ENCODE measurements around the gene MCM5. TPM values are rescaled to one million over a fixed set of nuclear protein-coding genes. Genes with fewer than 3 reads are reported as not detected.
A peak's percentile ranks its signal among the peaks of the same experiment; 100 is the strongest.

MCM5 gene
- total RNA-seq, 2 donors from 2014 or later = 169 to 339 TPM

DNA sequence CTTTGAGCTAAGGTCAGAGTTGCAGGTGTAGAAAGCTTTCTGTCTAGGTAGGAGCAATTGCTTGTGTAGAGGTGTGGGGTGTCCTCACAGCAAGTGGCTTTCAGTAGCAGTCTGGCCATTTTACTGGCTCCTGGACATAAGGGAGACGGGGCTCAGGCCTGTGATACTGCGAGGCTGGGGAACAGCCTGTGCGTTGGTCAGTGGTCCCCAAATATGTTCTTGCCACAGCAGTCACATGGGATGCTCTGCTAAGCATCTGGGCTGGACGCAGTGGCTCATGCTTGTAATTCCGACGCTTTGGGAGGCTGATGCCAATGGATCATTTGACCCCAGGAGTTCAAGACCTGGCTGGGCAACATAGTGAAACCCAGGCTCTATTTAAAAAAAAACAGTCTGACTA, 1.9 kb downstream of the MCM5 start:
- peaks cover 7% of the 10 kb centered on the region for H3K36me3 Mint-ChIP-seq
- H3K4me3 Mint-ChIP-seq = peak overlapping the region; percentile 97
- peaks cover 15 to 24% of the 10 kb centered on the region in 2 donors for H3K4me1 Mint-ChIP-seq (ENCODE audit: low read depth in 2 of 2)
- H3K9me3 Mint-ChIP-seq = no peaks in the 10 kb centered on the region
- no peak for ATAC-seq
- H3K27me3 Mint-ChIP-seq = no peaks in the 10 kb centered on the region
- H3K27ac Mint-ChIP-seq = peak overlapping the region in 1 of 2 donors; percentile 93
- no peak for DNase-seq (ENCODE audit: low spot score)

DNA sequence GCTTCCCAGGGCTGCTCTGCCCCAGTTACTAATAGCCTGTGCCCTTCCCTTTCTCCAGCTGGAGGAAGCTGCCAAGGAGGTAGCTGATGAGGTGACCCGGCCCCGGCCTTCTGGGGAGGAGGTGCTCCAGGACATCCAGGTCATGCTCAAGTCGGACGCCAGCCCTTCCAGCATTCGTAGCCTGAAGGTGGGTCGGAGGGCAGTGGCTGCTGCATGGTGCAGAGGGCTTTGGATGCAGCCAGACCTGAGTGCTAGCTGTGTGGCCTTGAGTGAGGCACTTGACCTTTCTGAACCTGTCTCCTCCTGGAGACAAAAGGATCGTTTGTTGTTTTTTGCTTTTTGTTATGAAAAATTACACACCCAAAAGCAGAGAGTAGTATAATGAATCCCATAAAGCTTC, 3.4 kb downstream of the MCM5 start:
- Mint-ChIP-seq H3K27ac (no peak overlapping the region), H3K4me1 (ENCODE audit: low read depth in 2 of 2) (peaks cover 24 to 31% of the 10 kb centered on the region in 2 donors), H3K27me3 (no peaks in the 10 kb centered on the region), H3K9me3 (no peaks in the 10 kb centered on the region), H3K4me3 (no peak overlapping the region), H3K36me3 (peaks cover 20% of the 10 kb centered on the region)
- no peak for ATAC-seq
- no peak for DNase-seq (ENCODE audit: low spot score)

DNA sequence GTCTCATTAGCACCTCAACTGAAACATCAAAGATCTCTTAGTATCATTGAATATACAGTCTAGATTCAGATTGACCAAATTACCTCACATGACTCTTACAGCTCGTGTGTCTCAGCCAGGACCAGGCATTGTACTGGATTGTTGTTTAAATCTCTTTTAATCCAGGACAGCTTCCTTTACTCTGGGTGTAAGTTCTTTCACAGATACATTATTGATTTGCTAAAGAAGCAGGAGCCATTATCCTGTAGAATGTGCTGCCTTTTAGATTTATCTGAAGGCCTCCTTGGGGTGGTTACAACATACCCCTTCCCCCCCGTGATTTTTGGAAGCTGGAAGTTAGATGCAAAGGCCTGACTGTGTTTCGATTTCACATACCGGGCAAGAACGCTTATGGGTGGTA, 4.2 kb downstream of the MCM5 start:
- ATAC-seq (no peak), DNase-seq (ENCODE audit: low spot score) (no peak)
- Mint-ChIP-seq H3K9me3 (no peaks in the 10 kb centered on the region), H3K27ac (no peak overlapping the region), H3K4me1 (ENCODE audit: low read depth in 2 of 2) (peaks cover 27 to 32% of the 10 kb centered on the region in 2 donors), H3K36me3 (peaks cover 21% of the 10 kb centered on the region), H3K27me3 (no peaks in the 10 kb centered on the region), H3K4me3 (no peak overlapping the region)

DNA sequence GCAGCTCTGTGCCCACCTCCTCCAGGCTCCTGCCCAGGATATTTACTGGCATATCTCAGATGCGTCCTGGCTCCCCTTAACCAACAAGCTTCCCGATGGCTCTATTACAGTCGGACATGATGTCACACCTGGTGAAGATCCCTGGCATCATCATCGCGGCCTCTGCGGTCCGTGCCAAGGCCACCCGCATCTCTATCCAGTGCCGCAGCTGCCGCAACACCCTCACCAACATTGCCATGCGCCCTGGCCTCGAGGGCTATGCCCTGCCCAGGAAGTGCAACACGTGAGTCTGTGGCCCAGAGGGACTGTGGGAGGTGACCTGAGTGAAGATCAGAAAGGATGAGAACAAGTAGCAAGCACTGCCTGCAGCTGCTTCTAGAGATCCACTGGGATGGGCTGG, 6.5 kb downstream of the MCM5 start:
- DNase-seq (ENCODE audit: low spot score) (no peak), ATAC-seq (no peak)
- H3K27ac Mint-ChIP-seq = no peak overlapping the region
- H3K9me3 Mint-ChIP-seq = no peaks in the 10 kb centered on the region
- H3K4me1 Mint-ChIP-seq (ENCODE audit: low read depth in 2 of 2) = peaks cover 34 to 37% of the 10 kb centered on the region in 2 donors
- H3K4me3 Mint-ChIP-seq = no peak overlapping the region
- peaks cover 26% of the 10 kb centered on the region for H3K36me3 Mint-ChIP-seq
- no peaks in the 10 kb centered on the region for H3K27me3 Mint-ChIP-seq

DNA sequence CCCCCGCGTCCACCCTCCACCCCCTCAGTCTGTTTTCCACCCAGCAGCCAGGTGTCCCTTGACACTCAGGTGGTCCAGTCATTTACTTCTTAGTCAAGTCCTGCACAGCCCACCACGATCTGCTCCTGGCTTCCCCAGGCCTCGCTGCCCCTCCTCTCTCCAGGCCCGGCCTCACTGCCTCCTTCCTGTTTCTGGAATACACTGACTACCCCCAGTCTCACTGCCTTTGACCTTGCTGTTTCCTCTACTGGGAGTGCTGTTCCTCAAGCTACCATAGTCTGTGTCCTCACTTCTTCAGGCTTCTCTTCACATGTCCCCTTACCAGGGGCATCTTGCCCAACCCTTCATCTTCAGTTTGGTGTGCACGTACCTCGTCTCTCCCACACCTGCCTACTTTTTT, 7.4 kb downstream of the MCM5 start:
- Mint-ChIP-seq H3K9me3 (no peaks in the 10 kb centered on the region), H3K4me1 (ENCODE audit: low read depth in 2 of 2) (peaks cover 36 to 38% of the 10 kb centered on the region in 2 donors), H3K27me3 (no peaks in the 10 kb centered on the region), H3K27ac (peak overlapping the region in 1 of 2 donors; percentile 8), H3K36me3 (peaks cover 32% of the 10 kb centered on the region), H3K4me3 (no peak overlapping the region)
- DNase-seq (ENCODE audit: low spot score) = no peak
- no peak for ATAC-seq

DNA sequence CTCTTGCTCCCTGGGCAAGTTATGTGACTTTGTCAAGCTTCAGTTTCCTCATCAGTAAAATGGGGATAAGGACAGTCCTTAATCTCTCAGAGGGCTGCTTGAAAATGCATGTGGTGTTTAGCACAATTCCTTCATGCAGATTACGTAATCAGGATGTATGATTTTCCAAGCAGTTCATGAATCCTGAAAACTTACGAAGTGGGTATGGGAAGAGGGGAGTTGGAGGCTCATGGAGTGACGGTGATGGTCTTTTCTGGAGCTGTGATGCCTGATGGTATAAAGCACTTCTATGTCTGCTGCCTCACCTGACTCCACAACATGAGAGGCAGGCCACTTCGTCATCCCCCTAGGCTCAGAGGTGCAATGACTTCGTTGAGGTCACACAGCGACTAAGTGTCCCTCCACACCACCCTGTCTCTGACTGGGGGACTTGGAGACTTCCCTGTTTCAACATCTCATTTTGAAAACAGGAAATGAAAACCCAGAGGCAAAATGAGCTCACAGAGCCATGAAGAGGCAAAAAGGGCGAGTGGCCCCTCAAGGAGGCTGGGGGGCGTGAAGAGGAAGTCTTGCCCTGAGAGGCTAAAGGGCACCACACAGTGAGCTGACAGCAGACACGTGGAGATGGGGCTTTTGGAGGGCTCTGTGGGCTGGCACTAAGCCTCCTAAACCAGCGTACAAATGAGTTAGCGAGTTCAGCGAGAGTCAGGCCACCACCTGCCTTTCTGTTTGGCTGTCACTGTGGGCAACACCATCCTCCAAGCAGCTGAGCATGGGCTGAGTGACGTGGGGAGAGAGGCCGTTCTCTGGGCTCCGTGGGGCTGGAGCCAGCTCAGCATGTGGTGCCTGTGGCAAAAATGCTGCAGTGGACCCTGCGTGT, 10.1 kb downstream of the MCM5 start:
- no peaks in the 10 kb centered on the region for H3K9me3 Mint-ChIP-seq
- peaks cover 32 to 33% of the 10 kb centered on the region in 2 donors for H3K4me1 Mint-ChIP-seq (ENCODE audit: low read depth in 2 of 2)
- ATAC-seq = peak; percentile 88 to 89
- H3K36me3 Mint-ChIP-seq = peaks cover 32% of the 10 kb centered on the region
- H3K27me3 Mint-ChIP-seq = no peaks in the 10 kb centered on the region
- DNase-seq (ENCODE audit: low spot score) = peak; percentile 70
- peak overlapping the region; percentile 86 to 92 for H3K27ac Mint-ChIP-seq
- H3K4me3 Mint-ChIP-seq = peak overlapping the region; percentile 53

DNA sequence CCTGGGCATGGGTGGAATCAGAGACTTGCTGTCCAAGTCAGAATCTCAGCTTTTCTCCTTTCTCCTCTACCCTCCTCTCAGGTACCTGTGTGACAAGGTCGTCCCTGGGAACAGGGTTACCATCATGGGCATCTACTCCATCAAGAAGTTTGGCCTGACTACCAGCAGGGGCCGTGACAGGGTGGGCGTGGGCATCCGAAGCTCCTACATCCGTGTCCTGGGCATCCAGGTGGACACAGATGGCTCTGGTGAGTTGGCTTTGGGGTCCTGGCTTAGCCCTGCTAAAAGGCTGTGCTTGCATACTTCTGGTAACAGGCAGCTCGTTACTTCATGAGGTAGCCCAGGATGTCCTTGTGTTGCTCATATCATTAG, 10.7 kb downstream of the MCM5 start:
- Mint-ChIP-seq H3K36me3 (peaks cover 32% of the 10 kb centered on the region), H3K4me1 (ENCODE audit: low read depth in 2 of 2) (peaks cover 32 to 33% of the 10 kb centered on the region in 2 donors)

DNA sequence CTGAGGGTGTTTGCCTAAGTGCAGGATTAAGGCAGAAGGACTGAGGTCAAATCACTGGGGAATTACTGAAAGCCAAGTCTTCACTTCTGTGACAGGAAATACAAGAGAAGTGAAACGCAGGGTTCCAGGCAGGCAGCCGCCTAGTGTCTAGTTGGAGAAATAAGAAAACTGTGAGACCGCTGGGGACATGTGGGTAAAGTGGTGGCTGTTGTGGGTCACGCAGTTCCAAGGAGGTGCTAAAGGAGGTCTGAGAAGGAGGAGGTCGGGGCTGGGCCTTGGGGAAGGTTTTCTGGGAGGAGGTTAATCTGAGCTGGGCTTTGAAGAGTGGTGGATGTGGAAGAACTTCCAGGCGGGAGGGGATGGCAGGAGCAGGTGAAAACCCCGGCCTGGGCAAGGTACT, 11.2 kb downstream of the MCM5 start:
- ATAC-seq (no peak), DNase-seq (ENCODE audit: low spot score) (no peak)
- no peaks in the 10 kb centered on the region for H3K9me3 Mint-ChIP-seq
- peak overlapping the region; percentile 61 for H3K4me3 Mint-ChIP-seq
- H3K4me1 Mint-ChIP-seq (ENCODE audit: low read depth in 2 of 2) = peaks cover 32 to 33% of the 10 kb centered on the region in 2 donors
- H3K27ac Mint-ChIP-seq = peak overlapping the region; percentile 86 to 92
- peaks cover 33% of the 10 kb centered on the region for H3K36me3 Mint-ChIP-seq
- H3K27me3 Mint-ChIP-seq = no peaks in the 10 kb centered on the region

More for the DNA sequence above, 10.7 kb downstream of the MCM5 start:
- Mint-ChIP-seq H3K27me3 (no peaks in the 10 kb centered on the region), H3K27ac (peak overlapping the region; percentile 86 to 92), H3K4me3 (peak overlapping the region; percentile 61), H3K9me3 (no peaks in the 10 kb centered on the region)
- no peak for ATAC-seq
- no peak for DNase-seq (ENCODE audit: low spot score)

DNA sequence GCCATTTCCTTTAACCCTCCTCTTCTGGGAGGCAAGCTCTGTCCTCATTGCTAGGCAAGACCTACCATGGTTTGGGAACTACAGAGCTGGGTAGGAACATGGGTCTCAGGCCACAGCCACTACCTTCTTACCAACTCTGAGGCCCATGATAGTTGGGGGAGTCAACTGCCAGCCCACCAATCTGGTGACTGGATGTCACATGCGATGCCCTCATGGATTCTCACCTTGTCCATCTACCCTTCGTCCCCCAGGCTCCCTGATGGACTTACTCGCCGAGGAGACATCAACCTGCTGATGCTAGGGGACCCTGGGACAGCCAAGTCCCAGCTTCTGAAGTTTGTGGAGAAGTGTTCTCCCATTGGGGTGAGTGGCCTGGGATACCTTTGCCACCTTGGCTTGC, 13.7 kb downstream of the MCM5 start:
- H3K9me3 Mint-ChIP-seq = no peaks in the 10 kb centered on the region
- ATAC-seq (no peak), DNase-seq (ENCODE audit: low spot score) (no peak)
- peaks cover 25% of the 10 kb centered on the region for H3K36me3 Mint-ChIP-seq
- peaks cover 22% of the 10 kb centered on the region in 2 donors for H3K4me1 Mint-ChIP-seq (ENCODE audit: low read depth in 2 of 2)
- no peaks in the 10 kb centered on the region for H3K27me3 Mint-ChIP-seq
- no peak overlapping the region for H3K4me3 Mint-ChIP-seq
- H3K27ac Mint-ChIP-seq = no peak overlapping the region

DNA sequence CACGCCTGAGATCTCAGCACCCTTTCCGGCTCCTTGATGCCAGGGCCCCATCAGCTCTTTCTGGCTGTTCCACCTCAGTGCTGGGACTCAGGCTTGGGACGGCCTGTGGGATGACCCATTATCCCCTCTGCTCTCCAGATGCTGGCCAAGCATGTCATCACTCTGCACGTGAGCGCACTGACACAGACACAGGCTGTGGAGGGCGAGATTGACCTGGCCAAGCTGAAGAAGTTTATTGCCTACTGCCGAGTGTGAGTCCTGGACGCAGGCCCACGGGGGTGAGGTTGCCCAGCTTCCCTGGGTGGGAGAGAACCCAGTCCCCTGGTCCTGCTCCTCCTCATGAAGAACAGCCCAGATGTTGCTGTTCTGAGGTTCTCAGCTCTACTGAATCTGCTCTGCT, 17.7 kb downstream of the MCM5 start:
- H3K27me3 Mint-ChIP-seq = no peaks in the 10 kb centered on the region
- H3K4me3 Mint-ChIP-seq = no peak overlapping the region
- H3K9me3 Mint-ChIP-seq = no peaks in the 10 kb centered on the region
- DNase-seq (ENCODE audit: low spot score) (no peak), ATAC-seq (no peak)
- H3K36me3 Mint-ChIP-seq = peaks cover 15% of the 10 kb centered on the region
- no peaks in the 10 kb centered on the region for H3K4me1 Mint-ChIP-seq (ENCODE audit: low read depth in 2 of 2)
- H3K27ac Mint-ChIP-seq = no peak overlapping the region

DNA sequence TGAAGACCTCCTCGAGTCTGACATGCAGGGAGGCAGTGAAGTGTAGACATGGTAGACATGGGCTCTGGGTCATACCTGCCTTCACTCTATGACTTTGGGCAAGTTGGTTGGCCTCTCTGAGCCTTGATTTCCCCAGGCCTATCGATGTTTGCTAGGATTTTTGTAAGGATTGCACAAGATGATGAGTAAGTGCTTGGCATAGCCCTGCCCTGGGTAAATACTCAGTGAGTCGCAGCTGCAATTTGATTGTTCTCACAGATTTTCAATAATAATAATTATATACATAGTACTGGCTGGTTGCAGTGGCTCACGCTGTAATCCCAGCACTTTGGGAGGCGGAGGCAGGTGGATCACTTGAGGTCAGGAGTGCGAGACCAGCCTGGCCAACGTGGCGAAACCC, 18.1 kb downstream of the MCM5 start:
- ATAC-seq = no peak
- peaks cover 15% of the 10 kb centered on the region for H3K36me3 Mint-ChIP-seq
- no peak overlapping the region for H3K4me3 Mint-ChIP-seq
- no peak for DNase-seq (ENCODE audit: low spot score)
- H3K27me3 Mint-ChIP-seq = no peaks in the 10 kb centered on the region
- H3K27ac Mint-ChIP-seq = no peak overlapping the region
- H3K4me1 Mint-ChIP-seq (ENCODE audit: low read depth in 2 of 2) = no peaks in the 10 kb centered on the region
- H3K9me3 Mint-ChIP-seq = no peaks in the 10 kb centered on the region

DNA sequence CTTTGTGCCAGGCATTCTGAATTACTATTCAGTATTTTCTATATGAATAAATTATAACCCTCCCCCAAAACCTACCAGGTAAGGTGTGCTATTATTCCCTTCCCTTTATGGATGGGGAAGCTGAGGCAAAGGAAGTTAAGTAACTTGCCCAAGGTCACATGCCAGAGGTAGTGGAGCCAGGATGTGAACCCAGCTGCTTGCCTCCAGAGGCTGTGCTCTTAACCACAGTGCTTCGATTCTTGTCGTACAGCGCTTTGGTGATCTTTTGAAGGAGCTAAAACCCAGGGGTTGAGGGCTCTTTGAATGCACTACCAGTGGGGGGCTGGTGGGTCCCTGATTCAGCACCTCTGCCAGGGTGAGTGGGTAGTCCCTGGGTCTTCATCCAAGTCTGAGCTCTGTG, 18.8 kb downstream of the MCM5 start:
- no peak overlapping the region for H3K4me3 Mint-ChIP-seq
- H3K9me3 Mint-ChIP-seq = no peaks in the 10 kb centered on the region
- no peaks in the 10 kb centered on the region for H3K4me1 Mint-ChIP-seq (ENCODE audit: low read depth in 2 of 2)
- ATAC-seq (no peak), DNase-seq (ENCODE audit: low spot score) (no peak)
- H3K27me3 Mint-ChIP-seq = no peaks in the 10 kb centered on the region
- peaks cover 15% of the 10 kb centered on the region for H3K36me3 Mint-ChIP-seq
- H3K27ac Mint-ChIP-seq = no peak overlapping the region

DNA sequence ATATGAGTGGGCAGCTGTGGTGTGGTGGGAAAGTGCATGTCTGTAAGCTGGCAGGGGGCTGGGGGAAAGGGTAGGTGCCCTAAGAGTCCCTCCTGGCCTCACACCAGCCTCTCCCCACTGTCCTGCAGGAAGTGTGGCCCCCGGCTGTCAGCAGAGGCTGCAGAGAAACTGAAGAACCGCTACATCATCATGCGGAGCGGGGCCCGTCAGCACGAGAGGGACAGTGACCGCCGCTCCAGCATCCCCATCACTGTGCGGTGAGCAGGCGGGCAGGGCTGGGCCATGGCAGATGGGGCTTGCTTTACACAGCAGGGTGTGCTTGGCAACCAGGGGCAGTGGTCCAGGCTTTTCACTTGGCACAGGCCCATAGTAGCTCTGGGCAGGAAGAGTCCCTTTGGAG, 19.8 kb downstream of the MCM5 start:
- no peak overlapping the region for H3K27ac Mint-ChIP-seq
- ATAC-seq (no peak), DNase-seq (ENCODE audit: low spot score) (no peak)
- H3K4me3 Mint-ChIP-seq = no peak overlapping the region
- H3K4me1 Mint-ChIP-seq (ENCODE audit: low read depth in 2 of 2) = peaks cover 0 to 2% of the 10 kb centered on the region in 2 donors
- H3K36me3 Mint-ChIP-seq = peaks cover 15% of the 10 kb centered on the region
- H3K9me3 Mint-ChIP-seq = no peaks in the 10 kb centered on the region
- H3K27me3 Mint-ChIP-seq = no peaks in the 10 kb centered on the region

DNA sequence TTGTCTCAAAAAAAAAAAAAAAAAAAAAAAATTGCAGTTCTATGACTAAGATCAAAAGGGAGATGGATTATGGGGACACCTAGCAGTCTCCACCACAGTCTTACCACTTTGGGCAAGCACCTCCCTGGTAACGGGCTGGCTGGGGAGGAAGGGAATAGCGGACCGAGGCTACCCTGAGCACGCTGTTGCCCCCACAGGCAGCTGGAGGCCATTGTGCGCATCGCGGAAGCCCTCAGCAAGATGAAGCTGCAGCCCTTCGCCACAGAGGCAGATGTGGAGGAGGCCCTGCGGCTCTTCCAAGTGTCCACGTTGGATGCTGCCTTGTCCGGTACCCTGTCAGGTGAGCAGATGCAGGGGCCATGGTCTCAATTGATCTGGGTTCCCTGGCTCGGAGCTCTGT, 21.2 kb downstream of the MCM5 start:
- ATAC-seq = no peak
- peaks cover 0 to 3% of the 10 kb centered on the region in 2 donors for H3K4me1 Mint-ChIP-seq (ENCODE audit: low read depth in 2 of 2)
- H3K36me3 Mint-ChIP-seq = peaks cover 14% of the 10 kb centered on the region
- no peaks in the 10 kb centered on the region for H3K27me3 Mint-ChIP-seq
- no peak overlapping the region for H3K4me3 Mint-ChIP-seq
- no peak for DNase-seq (ENCODE audit: low spot score)
- no peak overlapping the region for H3K27ac Mint-ChIP-seq
- no peaks in the 10 kb centered on the region for H3K9me3 Mint-ChIP-seq

Measured in natural killer cell treated with Interleukin-12 subunit alpha and Interleukin-12 subunit beta and Interleukin-15 and Interleukin-18, amount 100 ng/mL, for 72 hours (primary cell).